NK-92 (cell line): ENCODE results near the gene NR2C2.

Experiments used
- DNase-seq: peaks from one replicate; lab custom pipeline; 2025; ENCODE audit not compliant: unreplicated experiment; lab: John Stamatoyannopoulos, UW

The NR2C2 gene

DNA sequence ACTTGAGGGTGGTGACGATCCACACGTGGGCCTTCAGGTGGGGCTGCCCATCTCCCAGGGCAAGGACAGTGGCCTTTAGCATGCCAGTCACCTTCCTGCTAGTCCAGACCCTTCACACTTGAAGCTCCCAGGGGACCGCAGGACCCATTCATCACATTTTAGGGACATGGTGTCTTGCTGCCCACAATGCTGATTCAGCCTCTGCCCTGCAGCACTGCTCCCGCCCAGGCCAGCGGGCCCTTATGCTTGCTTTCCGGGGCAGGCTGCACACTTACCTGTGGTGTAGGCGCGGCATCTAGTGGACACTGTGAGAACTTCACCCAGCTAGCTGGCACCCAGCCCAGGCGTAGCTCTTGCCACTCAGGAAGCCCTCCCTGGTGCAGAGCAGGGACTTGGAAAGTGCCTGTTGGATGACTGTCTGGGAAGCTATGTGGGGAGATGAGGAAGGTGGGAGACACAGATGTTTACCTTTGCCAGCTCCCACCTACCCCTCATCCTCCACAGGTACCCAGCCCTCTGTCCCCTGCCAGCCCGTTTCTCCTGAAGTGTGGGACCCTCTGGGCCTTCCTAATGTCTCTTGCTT is 26.3 kb upstream of the NR2C2 start:
- DNase-seq, result no peak

DNA sequence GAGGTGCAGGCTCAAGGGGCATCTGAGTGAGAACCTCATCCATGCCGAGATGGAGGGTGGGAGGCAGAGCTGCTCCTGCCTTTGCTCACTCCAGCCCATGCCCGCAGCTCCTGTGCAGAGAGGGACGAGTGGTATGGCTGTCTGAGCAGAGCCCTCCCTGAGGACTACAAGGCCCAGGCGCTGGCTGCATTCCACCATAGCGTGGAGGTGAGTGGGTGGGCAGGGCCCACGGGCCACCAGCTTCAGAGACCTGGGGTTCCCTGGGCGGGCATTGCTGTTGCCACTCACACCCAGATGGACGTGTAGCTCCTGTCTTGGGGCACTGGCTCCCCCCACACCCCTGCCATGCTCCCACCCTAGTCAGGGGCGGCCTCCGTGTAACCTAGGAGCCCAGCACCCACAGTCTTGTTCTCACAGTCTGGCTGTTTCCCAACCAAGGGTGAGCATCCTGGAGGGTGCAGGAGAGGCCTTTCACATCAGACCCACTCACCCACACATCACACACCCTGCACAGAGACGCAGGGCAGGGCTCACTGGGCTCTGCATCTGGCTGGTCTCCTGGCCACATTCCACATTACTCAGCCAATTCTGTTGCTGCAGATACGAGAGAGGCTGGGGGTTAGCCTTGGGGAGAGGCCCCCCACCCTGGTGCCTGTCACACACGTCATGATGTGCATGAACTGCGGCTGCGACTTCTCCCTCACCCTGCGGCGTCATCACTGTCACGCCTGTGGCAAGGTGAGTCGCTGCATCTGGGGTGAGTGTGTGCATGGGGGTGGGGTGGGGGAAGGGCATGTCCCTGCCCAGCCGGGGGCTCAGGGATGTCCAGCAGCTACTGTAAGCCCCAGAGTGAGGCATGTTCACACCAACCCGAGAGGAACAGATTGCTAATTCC is 25.3 kb upstream of the NR2C2 start:
- no peak for DNase-seq

DNA sequence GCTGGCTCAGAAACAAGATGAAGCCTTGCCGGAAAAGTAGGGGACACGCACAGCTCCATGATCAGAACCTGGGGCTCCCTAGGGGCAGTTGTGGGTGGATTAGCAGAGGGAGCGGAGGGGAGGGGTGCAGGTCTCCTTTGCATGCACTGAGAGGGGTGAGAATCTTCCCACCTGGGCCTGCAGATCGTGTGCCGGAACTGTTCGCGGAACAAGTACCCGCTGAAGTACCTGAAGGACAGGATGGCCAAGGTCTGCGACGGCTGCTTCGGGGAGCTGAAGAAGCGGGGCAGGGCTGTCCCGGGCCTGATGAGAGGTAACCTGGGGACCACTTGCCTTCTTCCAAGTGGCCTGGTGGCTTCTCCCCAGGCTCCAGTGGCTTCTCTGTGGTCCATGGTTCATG is 24.5 kb upstream of the NR2C2 start:
- no peak for DNase-seq

DNA sequence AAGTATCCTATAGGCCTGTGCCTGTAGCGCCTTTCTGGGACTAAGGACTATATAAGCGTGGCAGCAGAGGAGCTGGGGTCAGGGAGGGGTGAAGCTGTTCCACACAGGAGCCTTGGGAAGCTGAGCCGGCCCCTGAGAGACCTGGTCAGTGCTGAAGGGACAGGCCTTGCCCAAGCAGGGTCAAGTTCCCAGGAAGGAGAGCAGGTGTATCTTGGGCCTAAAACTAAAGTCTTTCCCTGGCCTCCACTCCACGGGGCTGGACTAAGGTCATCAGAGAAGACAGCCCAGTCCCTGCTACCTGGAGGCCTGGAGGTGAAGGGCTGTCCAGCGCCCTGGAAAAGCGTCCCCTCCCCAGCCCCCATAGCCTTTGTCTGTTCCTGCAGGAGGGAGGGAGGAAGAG is 23.9 kb upstream of the NR2C2 start:
- DNase-seq, result no peak

DNA sequence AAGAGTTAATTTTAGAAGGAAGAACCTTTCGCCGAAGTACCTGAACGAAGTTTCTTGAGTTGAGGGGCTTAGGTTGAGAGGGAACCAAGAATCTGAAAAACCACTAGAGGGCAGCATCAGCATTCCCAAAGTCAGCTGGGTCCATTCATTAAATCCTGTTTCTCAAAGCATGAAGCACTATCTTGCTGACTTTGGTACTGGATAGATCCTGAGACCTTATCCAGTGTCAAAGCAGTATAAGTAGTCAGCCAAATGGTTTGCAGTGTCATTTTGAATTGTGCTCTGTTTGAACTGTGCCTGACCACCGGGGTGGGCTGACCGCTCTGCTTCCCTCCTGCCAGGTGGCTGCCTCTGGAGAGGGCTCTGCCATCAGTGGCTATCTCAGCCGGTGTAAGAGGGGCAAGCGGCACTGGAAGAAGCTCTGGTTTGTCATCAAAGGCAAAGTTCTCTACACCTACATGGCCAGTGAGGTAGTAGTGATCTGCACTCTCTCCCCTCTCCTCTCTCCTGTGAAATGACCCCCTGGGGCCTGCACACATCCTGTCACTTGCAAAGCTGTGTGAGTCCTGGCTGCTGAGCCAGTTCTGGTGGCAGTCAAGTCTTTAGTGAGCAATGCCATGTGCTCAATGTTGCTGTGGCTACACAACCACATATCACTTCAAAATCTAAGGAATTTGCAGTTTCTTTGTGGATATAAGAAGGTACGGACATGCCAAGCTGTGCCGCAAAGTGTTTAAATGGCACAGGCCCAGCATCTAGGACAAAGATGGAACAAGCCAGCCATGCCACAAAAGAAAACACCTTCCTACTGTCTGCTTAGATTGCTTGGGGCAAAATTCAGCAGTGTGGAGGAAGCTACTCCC is 21.4 kb upstream of the NR2C2 start:
- DNase-seq, result no peak

DNA sequence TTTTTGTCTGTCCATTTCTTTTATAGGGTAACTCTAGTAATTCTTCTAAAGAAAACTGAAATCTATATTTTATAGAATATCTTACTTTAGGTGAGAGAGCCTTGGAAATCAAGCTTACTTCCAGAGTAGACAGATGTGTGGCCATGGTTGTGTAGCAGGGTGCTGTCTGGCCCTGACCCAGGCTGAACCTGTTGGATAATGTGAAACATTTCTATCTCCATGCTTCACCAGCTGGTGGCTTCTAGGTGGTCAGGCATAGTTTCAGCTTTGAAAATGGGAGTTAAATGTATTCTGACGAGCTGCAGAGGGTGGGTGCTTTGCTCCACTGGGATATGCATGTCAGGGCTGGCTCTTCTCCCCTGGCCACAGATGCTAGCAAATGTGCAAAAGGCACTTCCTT is 20.8 kb upstream of the NR2C2 start:
- no peak for DNase-seq

DNA sequence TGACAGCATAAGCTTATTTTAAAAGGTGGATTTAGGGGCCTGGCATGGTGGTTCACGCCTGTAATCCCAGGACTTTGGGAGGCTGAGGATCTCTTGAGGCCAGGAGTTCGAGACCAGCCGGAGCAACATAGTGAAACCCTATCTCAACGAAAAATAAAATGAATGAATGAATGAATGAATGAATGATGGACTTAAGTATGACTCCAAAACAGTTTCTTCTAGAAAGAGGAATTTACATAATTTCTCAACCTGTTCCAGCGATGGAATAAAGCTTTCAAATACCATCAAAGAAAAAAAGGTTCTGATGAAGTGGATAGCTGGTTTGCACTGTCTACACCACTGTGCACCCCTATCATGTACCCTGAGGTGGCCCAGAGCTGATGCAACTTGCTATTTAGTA is 20.1 kb upstream of the NR2C2 start:
- DNase-seq, result no peak

DNA sequence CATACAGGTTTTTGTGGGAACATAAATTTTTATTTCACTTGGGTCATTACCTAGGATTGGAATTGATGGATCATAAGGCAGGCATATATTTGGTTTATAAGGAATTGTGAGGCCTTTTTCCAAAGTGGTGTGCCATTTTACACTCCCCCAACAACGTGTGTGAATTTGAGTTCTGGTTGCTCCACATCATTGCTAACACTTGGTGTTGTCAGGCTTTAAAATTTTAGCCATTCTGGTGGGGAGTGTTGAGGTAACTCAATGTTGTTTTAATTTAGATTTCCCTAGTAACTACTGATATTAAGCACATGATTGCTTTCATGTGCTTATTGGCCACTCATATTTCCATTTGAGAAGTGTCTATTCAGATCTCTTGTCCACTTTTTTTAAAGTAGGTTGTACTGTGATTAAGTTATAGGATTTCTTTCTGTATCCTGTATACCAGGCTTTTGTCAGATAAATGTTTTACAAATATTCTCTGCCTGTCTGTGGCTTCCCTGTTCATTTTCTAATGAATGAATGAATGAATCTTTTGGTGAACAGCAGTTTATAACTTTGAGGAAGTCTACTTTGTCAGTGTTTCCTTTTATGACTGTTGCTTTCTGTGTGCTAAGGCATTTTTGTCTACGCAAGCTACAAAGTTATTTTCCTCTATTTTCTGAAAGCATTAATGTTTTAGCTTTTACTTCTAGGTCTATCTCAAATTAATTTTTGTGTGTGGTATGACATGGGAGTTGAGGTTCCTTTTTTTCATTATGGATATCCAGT is 17.9 kb upstream of the NR2C2 start:
- DNase-seq, result no peak

DNA sequence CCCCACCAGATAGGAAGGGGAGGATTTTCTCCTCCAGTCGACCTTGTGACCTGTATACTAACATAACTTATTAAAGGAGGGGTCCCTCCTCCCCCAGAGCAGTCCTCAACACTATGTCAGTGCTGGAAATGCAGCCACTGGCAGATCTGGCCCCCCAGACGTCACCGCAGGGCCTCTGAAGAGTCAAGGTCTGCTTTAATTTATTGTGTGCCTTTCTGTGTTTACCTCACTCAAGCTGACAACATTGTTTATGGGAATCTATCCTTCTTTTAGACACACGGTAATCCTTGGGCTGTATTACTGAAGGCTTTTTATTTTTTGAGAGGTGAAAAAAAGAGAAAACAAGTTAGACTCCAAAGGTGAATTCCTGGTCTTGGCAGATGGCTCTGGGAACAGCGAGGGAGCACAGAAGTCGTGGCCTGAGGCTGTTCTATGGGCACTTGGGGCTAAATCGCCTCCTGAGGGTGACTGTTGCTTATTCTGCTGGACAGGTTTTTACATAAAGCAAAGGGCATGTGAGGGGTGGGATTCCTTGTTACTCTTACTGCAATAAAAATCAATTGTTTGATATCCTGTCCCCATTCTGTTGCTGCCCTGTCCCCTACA is 13.5 kb upstream of the NR2C2 start:
- DNase-seq, result no peak

DNA sequence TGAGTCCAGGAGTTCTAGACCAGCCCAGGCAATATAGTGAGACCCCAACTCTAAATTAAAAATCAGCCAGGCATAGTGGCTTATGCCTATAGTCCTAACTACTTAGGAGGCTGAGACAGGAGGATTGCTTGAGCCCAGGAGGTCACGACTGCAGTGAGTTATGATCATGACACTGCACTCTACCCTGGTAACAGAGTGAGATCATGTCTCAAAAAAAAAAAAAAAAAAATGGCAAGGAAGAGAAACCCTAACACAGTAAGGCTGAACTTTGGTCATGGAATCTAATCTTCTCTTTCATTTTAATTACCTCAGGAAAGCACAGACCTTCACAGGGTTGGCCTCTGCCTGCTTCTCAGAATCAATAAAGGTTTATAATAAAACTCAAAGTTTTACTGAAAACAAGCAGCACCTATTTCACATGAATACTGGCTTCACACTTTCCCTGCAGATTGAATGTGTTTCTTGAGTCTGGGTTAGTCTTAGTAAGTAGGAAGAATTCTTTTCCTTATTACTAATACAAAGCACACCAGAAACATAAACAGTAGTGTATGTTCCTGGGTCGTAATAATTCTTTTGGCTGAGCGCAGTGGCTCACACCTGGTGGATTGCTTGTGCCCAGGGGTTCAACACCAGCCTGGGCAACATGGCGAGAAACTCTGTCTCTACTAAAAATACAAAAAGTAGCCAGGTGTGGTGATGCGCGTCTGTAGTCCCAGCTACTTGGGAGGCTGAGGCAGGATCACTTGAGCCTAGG is 11.6 kb upstream of the NR2C2 start:
- DNase-seq, result no peak

DNA sequence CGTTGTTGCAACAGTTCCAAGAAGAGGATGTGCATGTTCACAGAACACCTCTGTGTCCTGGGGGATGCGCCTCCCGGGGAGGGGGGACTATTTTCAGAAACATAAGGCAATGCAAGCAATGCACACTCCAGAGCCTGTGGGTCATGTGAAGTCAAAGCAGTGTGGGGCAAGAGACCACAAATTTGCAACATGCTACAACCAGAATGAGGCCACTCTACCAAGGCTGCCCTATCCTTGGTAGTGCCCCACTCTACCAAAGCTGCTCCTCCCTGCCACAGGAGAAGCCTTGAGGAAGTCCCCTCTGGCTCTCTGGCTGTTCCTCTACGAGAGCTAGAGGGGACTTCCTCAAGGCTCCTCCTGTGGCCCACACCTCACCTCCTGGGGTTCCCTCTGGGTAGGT is 8.4 kb upstream of the NR2C2 start:
- DNase-seq, result no peak

DNA sequence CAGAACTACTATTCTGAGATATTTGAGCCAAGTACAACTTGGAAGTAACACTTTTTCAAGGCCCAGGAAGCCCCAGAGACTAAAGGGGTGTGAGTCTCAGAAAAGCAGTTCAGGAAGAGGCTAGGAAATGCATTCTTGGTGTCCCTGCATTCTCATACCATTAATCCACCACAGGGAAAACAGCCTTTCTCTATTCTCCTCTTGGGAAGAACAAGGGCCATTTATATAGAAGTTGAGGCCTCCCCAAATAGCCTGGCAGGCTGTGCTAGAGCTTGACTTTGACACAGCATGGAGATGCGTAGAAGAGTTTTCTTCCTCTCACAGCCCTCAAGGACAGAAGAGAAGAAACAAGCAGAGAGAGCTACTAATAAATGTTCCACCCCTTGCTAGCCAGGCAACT is 5.5 kb upstream of the NR2C2 start:
- DNase-seq, result no peak

DNA sequence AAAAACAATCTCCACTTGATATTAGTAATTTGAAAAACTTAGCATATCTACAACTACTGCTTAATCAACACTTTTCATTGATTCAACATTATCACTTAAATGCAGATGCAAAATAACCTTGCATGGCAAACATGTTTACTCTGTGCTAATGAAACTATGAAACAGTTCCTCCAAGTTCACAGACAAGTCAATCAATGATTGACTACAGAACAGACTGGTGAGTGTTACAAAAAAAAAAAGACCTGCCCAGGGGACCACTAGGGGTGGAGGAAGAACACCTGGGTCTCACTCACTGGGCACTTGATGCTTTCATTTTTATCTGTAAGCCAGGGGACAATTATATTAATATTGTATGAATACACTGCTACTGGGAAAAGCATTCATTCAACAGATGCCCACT is 4.3 kb upstream of the NR2C2 start:
- DNase-seq, result no peak

DNA sequence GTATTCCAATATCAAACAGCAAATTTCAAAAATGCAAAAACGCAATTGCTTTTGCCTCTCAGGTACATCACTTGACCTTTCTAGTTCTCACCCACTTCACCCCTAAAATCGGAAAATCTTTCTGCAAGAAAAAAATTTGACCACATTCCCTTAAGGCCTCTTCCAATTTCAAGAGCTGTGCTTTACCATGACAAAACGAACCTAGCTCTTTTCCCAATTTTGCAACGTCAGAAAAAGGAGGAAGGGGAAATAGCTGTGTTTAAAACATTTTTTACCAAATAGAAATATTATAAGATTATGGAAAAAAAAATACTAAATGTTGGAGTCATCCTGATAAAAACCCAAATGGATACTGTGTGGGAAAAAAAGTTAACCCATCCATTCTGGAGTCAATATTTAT is 1.1 kb upstream of the NR2C2 start:
- DNase-seq, result no peak

DNA sequence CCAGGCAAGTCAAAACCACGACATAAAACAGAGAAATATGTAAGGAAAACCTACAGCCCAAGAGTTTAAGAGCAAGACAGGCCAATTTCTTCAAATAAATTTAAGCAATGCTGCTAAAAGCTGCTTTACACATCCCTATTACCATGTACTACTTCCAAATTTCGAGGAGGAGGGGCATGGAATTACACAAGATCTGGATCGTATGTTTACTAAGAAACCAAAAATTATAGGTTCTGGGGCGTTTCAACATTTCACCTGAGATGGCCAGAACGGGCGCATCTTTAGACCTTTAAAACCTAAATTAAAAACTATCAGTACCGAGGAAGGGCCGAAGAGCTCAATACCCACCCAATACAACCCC is 664 bp upstream of the NR2C2 start:
- DNase-seq, result no peak

DNA sequence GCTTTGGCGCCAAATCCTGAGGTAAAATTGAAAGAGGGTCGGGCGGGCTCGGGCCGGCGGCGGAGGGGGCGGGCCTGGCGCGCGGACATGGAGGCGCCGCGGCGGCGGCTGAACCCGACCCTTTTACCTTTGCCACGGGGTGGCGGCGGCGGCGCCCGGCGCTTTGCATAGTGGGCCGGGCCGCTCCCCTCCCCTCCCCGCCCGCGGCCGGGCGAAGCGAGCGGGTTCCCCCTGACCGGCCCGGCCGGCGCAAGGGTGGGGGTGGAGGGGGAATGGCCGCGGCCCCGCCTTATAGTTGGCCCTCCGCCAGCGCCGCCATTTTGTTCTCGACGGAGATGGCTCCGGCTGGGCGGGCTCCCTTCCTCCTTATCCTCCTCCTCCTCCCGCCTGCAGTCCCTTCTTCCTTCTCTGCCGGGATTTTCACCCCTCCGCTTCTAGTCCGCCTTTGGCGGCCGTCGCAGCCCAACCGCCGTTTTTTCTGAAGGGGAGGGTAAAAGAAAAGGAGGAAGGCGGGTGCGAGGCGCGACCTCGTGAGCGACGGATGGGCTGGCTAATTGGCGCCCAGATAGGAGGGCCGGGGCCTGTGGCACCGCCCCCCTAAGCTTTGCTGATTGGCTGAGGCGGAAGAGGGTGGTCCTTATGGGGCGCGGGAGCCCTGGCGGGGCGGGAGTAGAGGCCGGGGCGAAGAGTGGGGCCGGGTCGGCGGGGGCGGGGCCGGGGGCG is 664 bp downstream of the NR2C2 start:
- peak; percentile 78 for DNase-seq

DNA sequence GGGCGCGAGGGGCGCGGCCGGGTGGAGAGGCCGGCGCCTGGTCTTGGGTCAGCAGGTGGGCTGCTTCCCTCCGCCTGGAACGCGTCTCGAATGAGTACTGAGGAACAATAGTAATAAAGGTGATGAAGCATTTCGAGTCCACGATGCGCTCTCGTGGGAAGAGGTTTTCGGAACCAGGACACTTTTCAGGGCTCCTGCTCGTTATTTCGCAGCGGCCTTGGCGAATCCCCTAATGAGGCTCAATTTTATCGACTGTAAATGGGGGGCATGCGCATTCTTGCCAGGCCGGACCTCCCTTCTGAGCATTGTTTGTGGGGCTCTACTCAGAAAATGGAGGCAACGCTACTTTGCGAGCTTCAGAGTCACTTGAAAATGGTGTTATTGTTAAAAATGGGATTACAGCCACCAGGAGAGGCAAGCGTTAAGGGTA is 1.2 kb downstream of the NR2C2 start:
- no peak for DNase-seq

DNA sequence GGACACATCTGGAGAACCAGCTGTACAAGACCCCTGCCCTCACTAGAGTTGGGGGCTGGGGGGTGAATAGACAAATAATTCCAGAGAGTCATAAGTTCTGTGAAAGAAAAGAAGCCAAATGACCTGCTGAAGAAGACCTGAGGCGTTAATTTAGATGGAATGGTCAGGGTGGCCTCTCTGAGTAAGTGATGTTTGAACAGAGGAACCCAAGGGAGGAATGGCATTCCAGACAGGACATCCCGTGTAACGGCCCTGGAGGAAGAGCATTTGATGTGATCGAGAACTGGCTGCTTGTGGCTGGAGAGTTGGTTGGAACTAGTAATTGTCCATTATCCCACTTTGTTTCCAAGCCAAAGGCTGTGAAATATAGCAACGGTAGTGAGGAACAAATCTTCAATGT is 1.7 kb downstream of the NR2C2 start:
- no peak for DNase-seq

DNA sequence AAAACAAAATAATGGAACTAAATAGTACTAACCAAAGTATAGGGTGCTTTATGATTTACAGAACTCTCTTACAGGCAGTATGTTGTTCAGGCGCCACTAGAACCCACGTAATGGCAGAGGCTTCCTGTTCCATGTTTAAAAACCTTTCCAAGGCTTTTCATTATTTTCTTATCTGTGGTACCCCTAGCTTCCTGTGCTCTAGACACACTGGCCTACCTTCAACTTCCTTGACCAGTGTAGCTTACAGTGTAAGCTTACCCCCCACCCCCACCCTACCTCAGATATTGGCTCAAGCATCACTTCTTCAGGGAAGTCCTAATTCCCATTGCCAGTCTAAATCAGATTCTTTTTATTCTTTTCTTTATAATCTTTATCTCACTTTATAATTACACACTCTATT is 2.9 kb downstream of the NR2C2 start:
- no peak for DNase-seq
